CD4-positive, alpha-beta T cell treated with Interferon gamma for 1 hour (primary cell): Measurements from ENCODE around the gene RBPJL.
A peak's percentile ranks its signal among the peaks of the same experiment; 100 is the strongest.

Source experiments
- DNase-seq: peaks from one replicate; pipeline ENCODE4 v3.0.0-alpha.2; 2020

Gene RBPJL

GRCh38 chr20:45318386-45318939 is 11.8 kb downstream of the RBPJL start:
- no peak for DNase-seq

- DNase-seq, result no peak
Measured at GRCh38 chr20:45318948-45319347, 12.3 kb downstream of the RBPJL start.

- DNase-seq, result peak; percentile 52
Measured at GRCh38 chr20:45320948-45321595, 14.4 kb downstream of the RBPJL start.

- DNase-seq, result peak; percentile 47
Measured at GRCh38 chr20:45322952-45323383, 16.3 kb downstream of the RBPJL start.

GRCh38 chr20:45323731-45324130 is 17.1 kb downstream of the RBPJL start:
- DNase-seq, result no peak

GRCh38 chr20:45325371-45325770 is 18.7 kb downstream of the RBPJL start:
- no peak for DNase-seq

GRCh38 chr20:45328451-45328850 is 21.8 kb downstream of the RBPJL start:
- no peak for DNase-seq

- DNase-seq, result no peak
Measured at GRCh38 chr20:45329497-45330319, 23.1 kb downstream of the RBPJL start.

GRCh38 chr20:45330476-45330875 is 23.8 kb downstream of the RBPJL start:
- DNase-seq, result no peak

GRCh38 chr20:45336530-45337366 is 30.1 kb downstream of the RBPJL start:
- DNase-seq, result no peak

- DNase-seq, result no peak
Measured at GRCh38 chr20:45337367-45338120, 30.9 kb downstream of the RBPJL start.

- no peak for DNase-seq
Measured at GRCh38 chr20:45338121-45339030, 31.7 kb downstream of the RBPJL start.

GRCh38 chr20:45339084-45339483 is 32.4 kb downstream of the RBPJL start:
- no peak for DNase-seq

- DNase-seq, result no peak
Measured at GRCh38 chr20:45339799-45340198, 33.2 kb downstream of the RBPJL start.

GRCh38 chr20:45340236-45340847 is 33.7 kb downstream of the RBPJL start:
- no peak for DNase-seq

GRCh38 chr20:45340951-45341350 is 34.3 kb downstream of the RBPJL start:
- DNase-seq, result no peak

GRCh38 chr20:45341579-45341938 is 34.9 kb downstream of the RBPJL start:
- no peak for DNase-seq

- DNase-seq, result no peak
Measured at GRCh38 chr20:45341939-45342854, 35.6 kb downstream of the RBPJL start.

GRCh38 chr20:45342855-45343531 is 36.4 kb downstream of the RBPJL start:
- no peak for DNase-seq
